Metanephros (tissue), 1 donor: ENCODE results near the gene FAM241A. TPM values are rescaled to one million over a fixed set of nuclear protein-coding genes. Genes with fewer than 3 reads are reported as not detected.

Experiments used
- total RNA-seq: library from RNA; depleted of rRNA; stranded (reverse); fragments of >200 nt; gene quantifications from one replicate; pipeline ENCODE4 v1.2.3, GENCODE V29; 2014

FAM241A gene
- 1.3 TPM for total RNA-seq

GRCh38 chr4:112145326-112145789 lies at the start of gene FAM241A:
Gene FAM241A (plus strand): TSS chr4:112145454. CDS start chr4:112145581, 127 bp downstream.

GRCh38 chr4:112231779-112232713 lies 86.8 kb downstream of the FAM241A start, which contains the start of gene AP1AR:
Gene AP1AR (plus strand): TSS chr4:112231787. CDS start chr4:112232092, 305 bp downstream.

Other genes starting within 250 kb of the FAM241A start
- 19.4 TPM for gene AP1AR, start 86.3 kb downstream of the FAM241A start, total RNA-seq
- gene TIFA, start 140.4 kb downstream of the FAM241A start, total RNA-seq = 9.4 TPM
- 22.8 TPM for gene ALPK1, start 151.9 kb downstream of the FAM241A start, total RNA-seq